Upper lobe of left lung (tissue), 4 donors: ENCODE measurements around the gene TAF10.

Experiments
- EP300 ChIP-seq, 4 donors: sonication (generic); formaldehyde crosslinking; IDR thresholded peaks; one replicate each; pipeline ENCODE4 v1.5.1; 2017; ENCODE audit warnings: antibody characterized with exemption in 4 of 4, control low read depth in 2 of 4
- POLR2A ChIP-seq, 4 donors: fragments of 450-650 bp; IDR thresholded peaks; one replicate each; pipeline ENCODE4 v1.5.1; 2016 to 2017; ENCODE audit warnings: antibody characterized with exemption in 4 of 4, mild to moderate bottlenecking in 2 of 4
- POLR2AphosphoS5 ChIP-seq, 2 donors: sonication (generic); formaldehyde crosslinking; IDR thresholded peaks; one replicate each; pipeline ENCODE4 v1.5.1; 2017; ENCODE audit warnings: antibody characterized with exemption in 2 of 2
- TF ChIP-seq, protein P1 (sequence below), 6 experiments: fragments of 450-650 bp in 4 of 6; fragments of 200-600 bp in 2 of 6; sonication (generic) in 2 of 6; IDR thresholded peaks; one replicate each; pipeline ENCODE4 v1.5.1; 2016 to 2019; ENCODE audit warnings: antibody characterized with exemption in 6 of 6

DNA sequence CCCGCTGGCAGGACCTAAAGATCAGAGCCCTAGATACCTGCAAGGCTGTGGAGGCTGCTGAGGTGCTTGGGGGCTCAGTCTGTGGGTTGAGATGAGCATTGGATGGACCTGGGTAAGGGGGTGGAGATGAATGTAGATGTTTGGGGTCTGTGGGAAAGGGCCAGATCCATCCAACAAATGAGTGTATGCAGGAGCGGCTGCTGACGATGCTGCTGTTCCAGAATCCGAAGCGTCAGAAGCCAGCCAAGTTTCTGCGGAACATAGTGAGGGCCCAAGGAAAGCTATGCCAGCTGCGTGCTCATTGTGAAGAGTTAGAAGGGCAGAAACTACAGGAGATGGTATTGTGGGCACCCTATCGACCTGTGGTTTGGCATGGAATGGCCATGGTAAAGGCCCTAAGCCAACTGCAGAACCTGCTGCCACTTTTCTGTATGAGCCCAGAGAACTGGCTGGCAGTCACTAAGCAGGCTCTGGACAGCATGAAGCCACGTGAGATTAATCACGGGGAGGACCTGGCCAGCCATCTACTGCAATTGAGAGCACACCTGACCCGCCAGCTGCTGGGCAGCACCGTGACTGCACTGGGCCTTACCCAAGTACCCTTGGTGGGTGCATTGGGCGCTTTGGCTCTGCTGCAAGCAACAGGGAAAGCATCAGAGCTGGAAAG is 45.2 kb downstream of the TAF10 start:
- TF ChIP-seq, protein P1, sequence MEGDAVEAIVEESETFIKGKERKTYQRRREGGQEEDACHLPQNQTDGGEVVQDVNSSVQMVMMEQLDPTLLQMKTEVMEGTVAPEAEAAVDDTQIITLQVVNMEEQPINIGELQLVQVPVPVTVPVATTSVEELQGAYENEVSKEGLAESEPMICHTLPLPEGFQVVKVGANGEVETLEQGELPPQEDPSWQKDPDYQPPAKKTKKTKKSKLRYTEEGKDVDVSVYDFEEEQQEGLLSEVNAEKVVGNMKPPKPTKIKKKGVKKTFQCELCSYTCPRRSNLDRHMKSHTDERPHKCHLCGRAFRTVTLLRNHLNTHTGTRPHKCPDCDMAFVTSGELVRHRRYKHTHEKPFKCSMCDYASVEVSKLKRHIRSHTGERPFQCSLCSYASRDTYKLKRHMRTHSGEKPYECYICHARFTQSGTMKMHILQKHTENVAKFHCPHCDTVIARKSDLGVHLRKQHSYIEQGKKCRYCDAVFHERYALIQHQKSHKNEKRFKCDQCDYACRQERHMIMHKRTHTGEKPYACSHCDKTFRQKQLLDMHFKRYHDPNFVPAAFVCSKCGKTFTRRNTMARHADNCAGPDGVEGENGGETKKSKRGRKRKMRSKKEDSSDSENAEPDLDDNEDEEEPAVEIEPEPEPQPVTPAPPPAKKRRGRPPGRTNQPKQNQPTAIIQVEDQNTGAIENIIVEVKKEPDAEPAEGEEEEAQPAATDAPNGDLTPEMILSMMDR (IDR thresholded peaks at IDR 0.05): no peak
- no peak for TF ChIP-seq EP300 (IDR thresholded peaks at IDR 0.05)
- no peak for TF ChIP-seq POLR2AphosphoS5 (IDR thresholded peaks at IDR 0.05)
- no peak for TF ChIP-seq POLR2A (IDR thresholded peaks at IDR 0.05)
